Islet of Langerhans (tissue), 1 donor: ENCODE results near the gene KCTD4.
A peak's percentile ranks its signal among the peaks of the same experiment; 100 is the strongest.

Experiments
- FAIRE-seq: peaks from one replicate; lab custom pipeline; 2011; peaks lifted over from hg19 to GRCh38; lab: Jason Lieb, UNC

The KCTD4 gene

DNA sequence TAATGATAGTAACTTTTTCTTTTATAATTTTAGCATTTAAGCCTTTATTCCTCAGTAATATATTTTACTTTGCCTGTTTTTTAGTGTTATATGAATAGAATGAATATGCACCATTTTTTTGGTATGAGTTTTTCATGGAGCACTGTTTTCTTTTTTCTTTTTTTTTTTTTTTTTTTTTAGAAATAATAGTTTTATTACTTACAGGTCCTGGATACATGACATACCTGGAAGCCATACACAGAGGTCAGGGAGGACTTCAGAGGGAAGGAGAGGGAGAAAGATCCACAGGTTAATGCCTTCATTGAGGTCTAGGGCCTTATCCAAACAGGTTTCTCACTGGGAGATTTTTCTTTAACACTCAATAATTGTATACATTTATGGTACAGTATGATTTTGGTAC is 26.4 kb downstream of the KCTD4 start:
- FAIRE-seq = peak; percentile 13

GRCh38 chr13:45168555-45168930 is 32.3 kb downstream of the KCTD4 start:
- FAIRE-seq = no peak

GRCh38 chr13:45167611-45168554 is 33.0 kb downstream of the KCTD4 start:
- no peak for FAIRE-seq

DNA sequence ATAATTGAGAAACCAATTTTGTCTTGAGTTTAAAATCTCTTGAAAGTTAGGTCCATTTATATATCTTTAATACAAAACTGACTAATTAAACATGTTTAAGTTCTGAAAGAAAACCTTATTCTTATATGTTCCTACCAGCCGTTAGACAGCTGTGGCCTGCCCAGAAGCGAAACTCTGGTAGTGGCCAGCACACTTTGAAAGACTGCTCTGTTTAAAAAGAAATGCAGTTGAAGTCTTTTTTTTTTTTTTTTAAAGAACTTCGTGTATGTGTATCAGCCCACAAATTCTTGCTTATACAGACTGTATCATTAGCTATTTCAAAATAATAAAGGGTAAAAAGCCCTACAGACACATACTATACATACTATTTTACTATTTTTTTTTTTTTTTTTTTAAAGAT is 34.0 kb downstream of the KCTD4 start:
- no peak for FAIRE-seq

GRCh38 chr13:45162821-45163220 is 38.0 kb downstream of the KCTD4 start:
- no peak for FAIRE-seq

DNA sequence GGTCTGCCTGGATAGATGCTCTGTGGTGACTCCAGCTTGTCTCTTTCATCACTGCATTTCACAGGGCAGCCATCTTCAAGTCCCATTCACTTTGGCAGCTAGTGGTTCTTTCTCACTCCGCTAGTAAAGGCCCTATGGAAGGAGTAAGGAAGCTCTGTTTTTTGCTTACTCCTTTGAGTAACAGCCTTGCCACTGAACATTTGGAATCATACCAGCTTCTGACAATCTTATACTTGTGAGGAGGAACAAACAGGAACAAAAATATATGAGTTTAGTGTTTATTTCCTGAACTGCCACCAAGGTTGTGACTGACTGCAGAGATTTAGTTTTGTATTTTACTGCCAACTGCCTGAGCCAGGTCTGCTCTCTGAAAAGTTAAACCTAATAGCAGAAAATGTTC is 38.7 kb downstream of the KCTD4 start:
- peak; percentile 68 for FAIRE-seq

- FAIRE-seq = no peak
Measured at GRCh38 chr13:45156565-45157361, 44.1 kb downstream of the KCTD4 start.

DNA sequence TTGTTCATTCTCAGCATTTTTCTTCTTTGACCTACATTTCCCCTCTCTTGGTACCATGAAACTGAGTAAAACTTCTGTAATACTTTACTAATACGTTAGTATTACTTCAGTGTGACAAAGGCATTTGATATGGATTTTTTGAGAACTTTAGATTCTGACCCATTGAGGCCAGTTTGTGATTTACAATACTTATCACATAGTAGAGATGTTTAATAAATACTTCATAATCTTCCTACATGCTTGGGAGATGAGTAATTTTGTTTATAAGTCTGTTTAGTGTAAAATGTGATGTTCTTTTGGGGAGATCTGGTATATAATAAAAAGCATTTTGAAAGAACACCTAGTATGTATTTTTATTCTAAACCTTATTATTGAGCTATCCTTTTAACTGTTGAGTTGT is 50.9 kb downstream of the KCTD4 start:
- no peak for FAIRE-seq

DNA sequence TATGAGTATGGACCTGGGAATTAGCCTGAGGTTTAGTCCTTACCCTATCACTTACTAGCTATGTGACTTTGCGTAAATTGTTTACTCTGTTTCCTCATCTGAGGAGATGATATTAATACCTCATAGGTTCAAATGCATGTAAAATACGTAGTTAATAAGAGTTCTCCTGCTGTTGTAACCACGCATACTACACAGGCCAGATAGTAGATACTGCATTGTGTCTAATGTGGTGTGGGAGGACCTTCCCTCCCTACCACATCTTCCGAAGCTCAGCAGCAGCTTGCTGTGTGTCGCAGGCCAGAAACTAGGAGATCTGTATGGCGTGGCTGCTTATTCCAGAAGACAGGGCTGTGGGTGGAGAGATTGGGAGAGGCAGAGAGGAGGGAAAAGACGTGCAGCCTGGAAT is 57.5 kb downstream of the KCTD4 start:
- FAIRE-seq = no peak
